ENCODE measurements around the gene VSIG10L.

DNA sequence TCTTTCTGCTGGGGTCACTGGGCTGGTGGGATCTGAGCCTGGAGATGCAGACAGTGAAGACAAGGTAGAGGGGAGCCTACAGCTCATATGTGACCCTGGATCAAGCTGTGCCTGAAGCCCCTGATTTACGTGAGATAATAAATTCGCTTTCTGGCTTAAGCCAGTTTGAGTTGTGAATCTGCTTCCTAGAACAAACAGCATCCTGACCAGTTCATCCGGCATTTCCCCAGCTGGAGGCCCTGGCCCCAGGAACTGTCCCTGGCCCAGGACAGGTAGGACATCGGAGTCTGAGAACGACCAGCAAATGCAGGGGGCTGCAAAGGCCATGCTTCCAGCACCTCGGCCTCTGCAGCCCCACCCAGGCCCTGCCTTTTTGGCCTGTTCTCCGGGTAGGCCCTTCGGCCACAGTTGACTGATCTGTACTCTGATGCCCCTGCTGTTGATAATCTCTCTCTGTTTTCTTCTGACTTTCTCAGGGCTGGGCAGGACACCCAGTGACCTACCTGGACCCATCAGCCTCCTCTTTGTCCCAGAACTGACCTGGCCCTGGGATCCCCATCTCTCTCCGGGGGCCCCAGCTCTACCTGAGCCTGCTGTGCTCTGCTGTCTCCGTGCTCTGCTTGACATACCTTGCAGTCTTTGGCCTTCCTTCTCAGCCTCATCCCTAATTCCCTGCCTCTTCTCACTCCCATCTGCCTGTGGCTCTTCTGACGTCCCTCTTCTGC lies 9.5 kb upstream of the VSIG10L start:
- no peak for TF ChIP-seq KDM1A (IDR thresholded peaks at IDR 0.05; ENCODE audit: low read depth)
- TF ChIP-seq POLR2A (IDR thresholded peaks at IDR 0.05; ENCODE audit: low read length) = no peak
- TF ChIP-seq MAZ (IDR thresholded peaks at IDR 0.05; ENCODE audit: borderline replicate concordance, low read depth, low read length) = no peak
- TF ChIP-seq SMC3 (IDR thresholded peaks at IDR 0.05) = no peak
- TF ChIP-seq, protein P1, sequence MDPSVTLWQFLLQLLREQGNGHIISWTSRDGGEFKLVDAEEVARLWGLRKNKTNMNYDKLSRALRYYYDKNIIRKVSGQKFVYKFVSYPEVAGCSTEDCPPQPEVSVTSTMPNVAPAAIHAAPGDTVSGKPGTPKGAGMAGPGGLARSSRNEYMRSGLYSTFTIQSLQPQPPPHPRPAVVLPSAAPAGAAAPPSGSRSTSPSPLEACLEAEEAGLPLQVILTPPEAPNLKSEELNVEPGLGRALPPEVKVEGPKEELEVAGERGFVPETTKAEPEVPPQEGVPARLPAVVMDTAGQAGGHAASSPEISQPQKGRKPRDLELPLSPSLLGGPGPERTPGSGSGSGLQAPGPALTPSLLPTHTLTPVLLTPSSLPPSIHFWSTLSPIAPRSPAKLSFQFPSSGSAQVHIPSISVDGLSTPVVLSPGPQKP (IDR thresholded peaks at IDR 0.05; ENCODE audit: low read depth, low read length) = no peak
- no peak for TF ChIP-seq ZFP36 (IDR thresholded peaks at IDR 0.05; ENCODE audit: borderline replicate concordance, partially characterized antibody)
- TF ChIP-seq, protein P2, sequence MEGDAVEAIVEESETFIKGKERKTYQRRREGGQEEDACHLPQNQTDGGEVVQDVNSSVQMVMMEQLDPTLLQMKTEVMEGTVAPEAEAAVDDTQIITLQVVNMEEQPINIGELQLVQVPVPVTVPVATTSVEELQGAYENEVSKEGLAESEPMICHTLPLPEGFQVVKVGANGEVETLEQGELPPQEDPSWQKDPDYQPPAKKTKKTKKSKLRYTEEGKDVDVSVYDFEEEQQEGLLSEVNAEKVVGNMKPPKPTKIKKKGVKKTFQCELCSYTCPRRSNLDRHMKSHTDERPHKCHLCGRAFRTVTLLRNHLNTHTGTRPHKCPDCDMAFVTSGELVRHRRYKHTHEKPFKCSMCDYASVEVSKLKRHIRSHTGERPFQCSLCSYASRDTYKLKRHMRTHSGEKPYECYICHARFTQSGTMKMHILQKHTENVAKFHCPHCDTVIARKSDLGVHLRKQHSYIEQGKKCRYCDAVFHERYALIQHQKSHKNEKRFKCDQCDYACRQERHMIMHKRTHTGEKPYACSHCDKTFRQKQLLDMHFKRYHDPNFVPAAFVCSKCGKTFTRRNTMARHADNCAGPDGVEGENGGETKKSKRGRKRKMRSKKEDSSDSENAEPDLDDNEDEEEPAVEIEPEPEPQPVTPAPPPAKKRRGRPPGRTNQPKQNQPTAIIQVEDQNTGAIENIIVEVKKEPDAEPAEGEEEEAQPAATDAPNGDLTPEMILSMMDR (IDR thresholded peaks at IDR 0.05) = no peak
- TF ChIP-seq CHD2 (IDR thresholded peaks at IDR 0.05; ENCODE audit: low read length, partially characterized antibody) = no peak
- TF ChIP-seq ZNF302 (CRISPR knock-in tag; IDR thresholded peaks at IDR 0.05) = no peak
- TF ChIP-seq, protein P3, sequence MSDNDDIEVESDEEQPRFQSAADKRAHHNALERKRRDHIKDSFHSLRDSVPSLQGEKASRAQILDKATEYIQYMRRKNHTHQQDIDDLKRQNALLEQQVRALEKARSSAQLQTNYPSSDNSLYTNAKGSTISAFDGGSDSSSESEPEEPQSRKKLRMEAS (IDR thresholded peaks at IDR 0.05) = no peak
